Measurements from ENCODE around the gene ZNF84.

DNA sequence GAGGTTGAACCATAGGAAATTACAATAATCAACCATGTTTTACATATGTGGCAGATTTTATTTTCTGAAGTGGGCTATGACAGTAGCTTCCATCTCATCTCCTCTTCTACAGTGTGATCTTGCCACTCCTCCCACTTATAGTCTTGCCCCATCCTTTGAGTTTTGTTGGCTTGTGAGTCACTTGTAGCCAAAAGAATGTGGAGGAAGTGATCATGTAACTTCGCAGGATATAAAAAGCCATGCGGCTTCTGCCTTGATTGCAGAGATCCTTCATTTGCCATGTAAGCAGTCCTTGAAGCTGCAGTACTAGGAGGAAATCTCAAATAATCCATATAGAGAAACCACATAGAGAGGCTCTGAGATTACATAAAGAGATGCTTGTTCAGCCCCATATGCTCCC lies 13.7 kb upstream of the ZNF84 start:
- TF ChIP-seq, protein P1, sequence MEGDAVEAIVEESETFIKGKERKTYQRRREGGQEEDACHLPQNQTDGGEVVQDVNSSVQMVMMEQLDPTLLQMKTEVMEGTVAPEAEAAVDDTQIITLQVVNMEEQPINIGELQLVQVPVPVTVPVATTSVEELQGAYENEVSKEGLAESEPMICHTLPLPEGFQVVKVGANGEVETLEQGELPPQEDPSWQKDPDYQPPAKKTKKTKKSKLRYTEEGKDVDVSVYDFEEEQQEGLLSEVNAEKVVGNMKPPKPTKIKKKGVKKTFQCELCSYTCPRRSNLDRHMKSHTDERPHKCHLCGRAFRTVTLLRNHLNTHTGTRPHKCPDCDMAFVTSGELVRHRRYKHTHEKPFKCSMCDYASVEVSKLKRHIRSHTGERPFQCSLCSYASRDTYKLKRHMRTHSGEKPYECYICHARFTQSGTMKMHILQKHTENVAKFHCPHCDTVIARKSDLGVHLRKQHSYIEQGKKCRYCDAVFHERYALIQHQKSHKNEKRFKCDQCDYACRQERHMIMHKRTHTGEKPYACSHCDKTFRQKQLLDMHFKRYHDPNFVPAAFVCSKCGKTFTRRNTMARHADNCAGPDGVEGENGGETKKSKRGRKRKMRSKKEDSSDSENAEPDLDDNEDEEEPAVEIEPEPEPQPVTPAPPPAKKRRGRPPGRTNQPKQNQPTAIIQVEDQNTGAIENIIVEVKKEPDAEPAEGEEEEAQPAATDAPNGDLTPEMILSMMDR (IDR thresholded peaks at IDR 0.05) = no peak
- TF ChIP-seq EP300 (IDR thresholded peaks at IDR 0.05; ENCODE audit: low read depth) = no peak
